SK-N-MC (cell line): Measurements from ENCODE around the gene FLNB.

ENCODE experiments used
- EZH2 ChIP-seq: fragments of 200-600 bp; sonication (generic); IDR thresholded peaks from one replicate; pipeline ENCODE4 v1.6.1; 2017; ENCODE audit warnings: antibody characterized with exemption
- FOXP2 ChIP-seq: optimal IDR thresholded peaks from 2 replicates; pipeline ENCODE3; 2011; ENCODE audit warnings: mild to moderate bottlenecking, moderate library complexity; ENCODE audit not compliant: insufficient read depth; ENCODE audit errors: extremely low read length, control extremely low read depth
- POLR2AphosphoS5 ChIP-seq: IDR thresholded peaks from 2 replicates; pipeline ENCODE4 v1.6.1; 2012; ENCODE audit warnings: mild to moderate bottlenecking, low read depth, low read length, borderline replicate concordance

DNA sequence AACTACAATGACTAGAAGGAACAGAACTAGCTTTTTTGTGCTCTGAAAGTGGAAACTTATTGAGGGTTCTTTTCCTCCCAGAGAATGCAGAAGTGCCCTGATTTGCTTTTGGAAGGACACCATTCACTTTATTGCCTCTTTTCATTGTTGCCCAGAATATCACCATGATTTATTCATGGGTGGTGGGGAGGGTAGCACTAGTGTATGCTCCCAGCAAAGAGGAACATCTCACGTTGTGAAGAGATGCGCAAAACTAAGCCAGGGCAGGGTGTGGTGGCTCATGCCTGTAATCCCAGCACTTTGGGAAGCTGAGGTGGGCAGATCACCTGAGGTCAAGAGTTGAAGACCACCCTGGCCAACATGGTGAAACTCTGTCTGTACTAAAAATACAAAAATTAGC is 31.4 kb downstream of the FLNB start:
- no peak for TF ChIP-seq EZH2
- TF ChIP-seq POLR2AphosphoS5: no peak
- TF ChIP-seq FOXP2: no peak
